HFFc6 (cell line): ENCODE results near the gene PCDHGA7. TPM values are rescaled to one million over a fixed set of nuclear protein-coding genes. Genes with fewer than 3 reads are reported as not detected.

Experiments used
- DNase-seq: peaks from one replicate; pipeline ENCODE4 v3.0.0-alpha.2; 2018
- H3K27ac Mint-ChIP-seq: 2 replicates; pipeline ENCODE4 v1.8.0; 2020; ENCODE audit warnings: mild to moderate bottlenecking, mixed read lengths
- H3K27me3 Mint-ChIP-seq: 2 replicates; pipeline ENCODE4 v1.8.0; 2021; ENCODE audit warnings: mild to moderate bottlenecking, moderate library complexity, mixed read lengths; ENCODE audit not compliant: insufficient read depth
- H3K36me3 Mint-ChIP-seq: 2 replicates; pipeline ENCODE4 v1.8.0; 2021; ENCODE audit warnings: low read depth, mixed read lengths
- H3K4me1 Mint-ChIP-seq: 2 replicates; pipeline ENCODE4 v1.8.0; 2020; ENCODE audit warnings: low read depth, mixed read lengths
- H3K4me3 Mint-ChIP-seq: 2 replicates; pipeline ENCODE4 v1.8.0; 2020; ENCODE audit warnings: mild to moderate bottlenecking, moderate library complexity, mixed read lengths
- H3K9me3 Mint-ChIP-seq: 2 replicates; pipeline ENCODE4 v1.8.0; 2020; ENCODE audit warnings: mild to moderate bottlenecking, mixed read lengths
- CTCF ChIP-seq: fragments of 200-600 bp; sonication (generic); IDR thresholded peaks from 2 replicates; pipeline ENCODE4 v1.5.0; 2021; ENCODE audit warnings: antibody characterized with exemption, mild to moderate bottlenecking
- total RNA-seq, 6 experiments: library from RNA; stranded (reverse); fragmentation: NEBNext Ultra II Directional; extraction: Animal tissue kit (Norgen Biotek cat#: 25700); gene quantifications; 2 replicates in 1 of 6; 3 replicates in 5 of 6; pipeline ENCODE4 v1.2.3, GENCODE V29; 2021

Gene PCDHGA7
- total RNA-seq, 6 experiments from 2014 or later = 2.4 to 12.5 (median 11.6) TPM

GRCh38 chr5:141419074-141419880, 36.7 kb downstream of the PCDHGA7 start:
- Mint-ChIP-seq H3K36me3 (peaks cover 54% of the 10 kb centered on the region), H3K27me3 (peaks cover 2% of the 10 kb centered on the region), H3K9me3 (peaks cover 47% of the 10 kb centered on the region), H3K4me1 (peaks cover 35% of the 10 kb centered on the region), H3K4me3 (peak overlapping the region; percentile 90; the same call in 1 of the 2 replicates), H3K27ac (no peak overlapping the region)
- no peak for TF ChIP-seq CTCF
- DNase-seq = no peak

- DNase-seq = peak; percentile 23
- peak; percentile 82 for TF ChIP-seq CTCF
- Mint-ChIP-seq H3K4me1 (peaks cover 44% of the 10 kb centered on the region), H3K27me3 (peaks cover 4% of the 10 kb centered on the region), H3K27ac (peak within 1 kb of the TSS; percentile 69; the same call in 1 of the 2 replicates), H3K36me3 (peaks cover 57% of the 10 kb centered on the region), H3K9me3 (peaks cover 47% of the 10 kb centered on the region), H3K4me3 (peak within 1 kb of the TSS; percentile 88)
These were observed 38.4 kb downstream of the PCDHGA7 start, which contains the start of gene PCDHGA11 for GRCh38 chr5:141420855-141421488. Gene PCDHGA11, plus strand, starts transcription at chr5:141421051. Its CDS starts 177 bp downstream, at chr5:141421228.

GRCh38 chr5:141421489-141421855, 38.9 kb downstream of the PCDHGA7 start:
- peaks cover 44% of the 10 kb centered on the region for H3K4me1 Mint-ChIP-seq
- no peak for TF ChIP-seq CTCF
- no peak for DNase-seq
- H3K27me3 Mint-ChIP-seq = peaks cover 4% of the 10 kb centered on the region
- peaks cover 62% of the 10 kb centered on the region for H3K36me3 Mint-ChIP-seq
- H3K9me3 Mint-ChIP-seq = peaks cover 48% of the 10 kb centered on the region
- no peak overlapping the region; the same call in 1 of the 2 replicates for H3K27ac Mint-ChIP-seq
- peak overlapping the region; percentile 88 for H3K4me3 Mint-ChIP-seq

- Mint-ChIP-seq H3K4me1 (peaks cover 42% of the 10 kb centered on the region), H3K4me3 (no peak overlapping the region), H3K27ac (no peak overlapping the region), H3K27me3 (peaks cover 2% of the 10 kb centered on the region; the same call in 1 of the 2 replicates), H3K36me3 (peaks cover 66% of the 10 kb centered on the region), H3K9me3 (peaks cover 55% of the 10 kb centered on the region)
- no peak for DNase-seq
- TF ChIP-seq CTCF = no peak
These were observed 40.3 kb downstream of the PCDHGA7 start for GRCh38 chr5:141422742-141423291.

GRCh38 chr5:141427783-141428426, 45.4 kb downstream of the PCDHGA7 start:
- Mint-ChIP-seq H3K9me3 (peaks cover 45% of the 10 kb centered on the region), H3K27ac (no peak overlapping the region)

More at GRCh38 chr5:141427783-141428426, 45.4 kb downstream of the PCDHGA7 start:
- Mint-ChIP-seq H3K27me3 (peaks cover 7% of the 10 kb centered on the region), H3K4me3 (no peak overlapping the region), H3K36me3 (peaks cover 54% of the 10 kb centered on the region), H3K4me1 (peaks cover 29% of the 10 kb centered on the region)
- DNase-seq = no peak
- TF ChIP-seq CTCF = no peak
